Activated CD8-positive, alpha-beta T cell treated with anti-CD3 and anti-CD28 coated beads for 36 hours (primary cell): Measurements from ENCODE around the gene CORO2B. TPM values are rescaled to one million over a fixed set of nuclear protein-coding genes. Genes with fewer than 3 reads are reported as not detected.

ENCODE experiments used
- ATAC-seq: fragments of 200-7000 bp; cut with Tn5 transposase; one replicate; pipeline ENCODE4 v1.10.0; 2021; ENCODE audit warnings: mild to moderate bottlenecking, moderate library complexity
- CTCF ChIA-PET: fragments of 350-600 bp; sonication (Branson Sonifier 250); formaldehyde crosslinking; loops from one replicate; lab custom pipeline; 2021; ENCODE audit warnings: antibody characterized with exemption; lab: Charles Lee
- POLR2A ChIA-PET: fragments of 350-600 bp; sonication (Branson Sonifier 250); formaldehyde crosslinking; loops from one replicate; lab custom pipeline; 2021; ENCODE audit warnings: antibody characterized with exemption; lab: Charles Lee
- DNase-seq: peaks from one replicate; pipeline ENCODE4 v3.0.0-alpha.2; 2020
- H3K27ac Mint-ChIP-seq: one replicate; pipeline ENCODE4 v1.8.0; 2021; ENCODE audit warnings: mild to moderate bottlenecking, mixed read lengths
- H3K27me3 Mint-ChIP-seq: one replicate; pipeline ENCODE4 v1.8.0; 2021; ENCODE audit warnings: mixed read lengths
- H3K36me3 Mint-ChIP-seq: one replicate; pipeline ENCODE4 v1.8.0; 2021; ENCODE audit warnings: low read depth, mixed read lengths
- H3K4me1 Mint-ChIP-seq: one replicate; pipeline ENCODE4 v1.8.0; 2021; ENCODE audit warnings: low read depth, mixed read lengths
- H3K4me3 Mint-ChIP-seq: one replicate; pipeline ENCODE4 v1.8.0; 2021; ENCODE audit warnings: mild to moderate bottlenecking, moderate library complexity, mixed read lengths
- H3K9me3 Mint-ChIP-seq: one replicate; pipeline ENCODE4 v1.8.0; 2021; ENCODE audit warnings: mixed read lengths
- CTCF ChIP-seq: fragments of 200-600 bp; IDR thresholded peaks from one replicate; pipeline ENCODE4 v1.8.0; 2022; ENCODE audit warnings: antibody characterized with exemption, mild to moderate bottlenecking
- intact Hi-C: fragments of 100-400 bp; cut with micrococcal nuclease; formaldehyde crosslinking; loops from one replicate; pipeline ENCODE4 v1.10.0; 2022
- total RNA-seq, 2 experiments: library from RNA; stranded (reverse); gene quantifications; one replicate each; pipeline ENCODE4 v1.2.3, GENCODE V29; 2021

CORO2B gene
- total RNA-seq, 2 experiments from 2014 or later: not detected

DNA sequence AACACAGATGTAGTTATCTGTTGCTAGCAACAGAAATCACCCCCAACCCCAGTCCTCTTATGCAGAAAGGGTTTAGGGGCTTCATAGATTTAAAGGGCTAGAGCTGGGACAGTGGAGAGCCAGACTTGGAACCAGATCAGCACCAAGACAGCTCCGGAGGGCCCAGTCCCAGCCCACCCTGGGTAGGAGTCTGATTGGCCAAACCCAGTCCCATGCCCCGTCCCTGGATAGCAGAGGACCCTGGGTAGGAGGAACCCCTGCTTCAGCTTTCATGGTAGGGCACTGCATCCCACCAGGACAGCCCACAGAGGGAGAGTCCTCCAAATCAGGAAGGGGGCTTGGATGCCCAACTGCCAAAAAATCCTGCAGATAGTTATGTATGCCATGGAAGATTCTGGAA lies 103.0 kb downstream of the CORO2B start:
- intact Hi-C loops: no loop called here
- TF ChIP-seq CTCF: no peak
- no peaks in the 10 kb centered on the region for H3K9me3 Mint-ChIP-seq
- no peaks in the 10 kb centered on the region for H3K36me3 Mint-ChIP-seq
- DNase-seq (no peak), ATAC-seq (no peak)
- ChIA-PET POLR2A (no interaction called here), CTCF (no interaction called here)
- no peaks in the 10 kb centered on the region for H3K4me1 Mint-ChIP-seq
- no peak overlapping the region for H3K27ac Mint-ChIP-seq
- no peak overlapping the region for H3K4me3 Mint-ChIP-seq
- no peaks in the 10 kb centered on the region for H3K27me3 Mint-ChIP-seq

DNA sequence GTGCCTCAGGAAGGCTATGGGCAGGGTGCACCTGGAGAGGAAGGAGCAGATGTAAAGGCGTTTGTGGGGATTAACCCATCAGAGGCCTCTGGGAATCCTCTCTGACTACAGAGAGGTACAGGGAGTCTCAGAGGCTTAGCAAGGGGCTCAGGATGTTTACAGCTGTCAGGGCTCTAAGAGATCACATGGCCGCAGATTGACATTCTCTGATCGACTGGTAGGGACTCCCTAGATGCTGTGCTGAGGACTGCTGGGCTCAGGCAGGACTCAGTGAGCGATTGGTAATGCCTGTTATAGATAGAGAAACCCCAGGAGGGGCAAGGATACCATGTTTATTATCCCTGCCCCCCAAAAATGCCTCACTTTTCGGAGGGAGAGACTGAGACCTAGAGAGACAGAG lies 103.5 kb downstream of the CORO2B start:
- no peak for TF ChIP-seq CTCF
- ChIA-PET CTCF (interaction anchor here (0.7 kb wide), 1 partner anchor 132 kb away, joined by 3 read pairs; no protein-coding TSS in a partner anchor), POLR2A (no interaction called here)
- intact Hi-C loops: no loop called here
- ATAC-seq: no peak
- no peak overlapping the region for H3K4me3 Mint-ChIP-seq
- no peaks in the 10 kb centered on the region for H3K27me3 Mint-ChIP-seq
- no peaks in the 10 kb centered on the region for H3K36me3 Mint-ChIP-seq
- H3K4me1 Mint-ChIP-seq: no peaks in the 10 kb centered on the region
- H3K9me3 Mint-ChIP-seq: no peaks in the 10 kb centered on the region
- DNase-seq: no peak
- no peak overlapping the region for H3K27ac Mint-ChIP-seq

- ATAC-seq (no peak), DNase-seq (no peak)
- Mint-ChIP-seq H3K4me3 (no peak overlapping the region), H3K27ac (no peak overlapping the region), H3K9me3 (no peaks in the 10 kb centered on the region), H3K27me3 (no peaks in the 10 kb centered on the region), H3K36me3 (no peaks in the 10 kb centered on the region), H3K4me1 (no peaks in the 10 kb centered on the region)
- TF ChIP-seq CTCF: no peak
- POLR2A ChIA-PET: no interaction called here
- intact Hi-C loops: no loop called here
- CTCF ChIA-PET: interaction anchor here (0.7 kb wide), 1 partner anchor 133 kb away, joined by 3 read pairs; no protein-coding TSS in a partner anchor
These were observed 104.2 kb downstream of the CORO2B start for GRCh38 chr15:68683026-68683425.

DNA sequence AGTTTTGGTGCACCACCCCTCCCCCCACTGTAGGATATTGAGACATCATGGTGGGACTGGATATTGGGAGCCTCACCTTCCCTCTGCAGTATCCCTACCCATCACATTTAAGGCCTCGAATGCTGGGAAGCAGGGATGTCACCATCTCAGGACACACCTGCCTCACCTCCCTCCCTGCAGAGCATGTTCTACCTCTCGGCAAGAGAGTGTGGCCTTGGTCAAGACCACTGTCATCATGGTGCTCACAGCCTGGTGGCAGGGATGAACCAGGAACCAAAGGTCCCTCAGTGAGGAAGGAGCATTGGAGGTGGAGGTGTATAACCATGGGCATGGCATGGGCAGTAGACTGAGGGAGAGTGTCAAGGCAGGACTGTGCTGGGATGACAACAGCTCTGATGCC lies 104.8 kb downstream of the CORO2B start:
- Mint-ChIP-seq H3K36me3 (no peaks in the 10 kb centered on the region), H3K4me3 (no peak overlapping the region), H3K4me1 (no peaks in the 10 kb centered on the region), H3K9me3 (no peaks in the 10 kb centered on the region), H3K27ac (no peak overlapping the region), H3K27me3 (no peaks in the 10 kb centered on the region)
- ChIA-PET POLR2A (no interaction called here), CTCF (interaction anchor here (1.1 kb wide), 1 partner anchor 8 kb away, joined by 3 read pairs; no protein-coding TSS in a partner anchor)
- no peak for TF ChIP-seq CTCF
- DNase-seq (no peak), ATAC-seq (no peak)
- intact Hi-C loops: no loop called here

- DNase-seq (no peak), ATAC-seq (no peak)
- Mint-ChIP-seq H3K9me3 (no peaks in the 10 kb centered on the region), H3K36me3 (no peaks in the 10 kb centered on the region), H3K4me3 (no peak overlapping the region), H3K27me3 (no peaks in the 10 kb centered on the region), H3K4me1 (no peaks in the 10 kb centered on the region), H3K27ac (no peak overlapping the region)
- TF ChIP-seq CTCF: no peak
- ChIA-PET CTCF (interaction anchor here (1.1 to 2.6 kb wide), 2 partner anchors 9 to 11 kb away, joined by 3 to 6 read pairs; no protein-coding TSS in a partner anchor), POLR2A (no interaction called here)
- intact Hi-C loops: no loop called here
These were observed 105.7 kb downstream of the CORO2B start for GRCh38 chr15:68684476-68684875.
